Suprapubic skin (tissue), 4 donors: Measurements from ENCODE around the gene CLDN20. TPM values are rescaled to one million over a fixed set of nuclear protein-coding genes. Genes with fewer than 3 reads are reported as not detected.

Experiments used
- DNase-seq, 2 donors: peaks; one replicate each; pipeline ENCODE4 v3.0.0-alpha.2; 2019; ENCODE audit warnings: low spot score in 2 of 2
- H3K27ac ChIP-seq: fragments of 200-600 bp; sonication (generic); one replicate; pipeline ENCODE4 v1.5.1; 2019
- H3K27me3 ChIP-seq: fragments of 200-600 bp; sonication (generic); one replicate; pipeline ENCODE4 v1.5.1; 2019
- H3K36me3 ChIP-seq: fragments of 200-600 bp; sonication (generic); one replicate; pipeline ENCODE4 v1.5.1; 2019
- H3K4me1 ChIP-seq: fragments of 200-600 bp; sonication (generic); one replicate; pipeline ENCODE4 v1.5.1; 2019
- H3K4me3 ChIP-seq: fragments of 200-600 bp; sonication (generic); one replicate; pipeline ENCODE4 v1.5.1; 2019; ENCODE audit warnings: mild to moderate bottlenecking
- H3K9me3 ChIP-seq: fragments of 200-600 bp; sonication (generic); one replicate; pipeline ENCODE4 v1.5.1; 2019
- EP300 ChIP-seq: sonication (generic); formaldehyde crosslinking; IDR thresholded peaks from one replicate; pipeline ENCODE4 v1.6.1; 2017; ENCODE audit warnings: antibody characterized with exemption
- POLR2A ChIP-seq, 2 donors: fragments of 450-650 bp; IDR thresholded peaks; one replicate each; pipeline ENCODE4 v1.6.1; 2017; ENCODE audit warnings: antibody characterized with exemption in 2 of 2, mild to moderate bottlenecking in 2 of 2, moderate library complexity in 2 of 2
- POLR2AphosphoS5 ChIP-seq, 3 donors: sonication (generic); formaldehyde crosslinking; IDR thresholded peaks; one replicate each; pipeline ENCODE4 v1.6.1; 2017; ENCODE audit warnings: antibody characterized with exemption in 3 of 3
- WGBS: methylation state at CpG from one replicate; pipeline ENCODE4 v1.1.5; 2018; 5-methylcytosine and 5-hydroxymethylcytosine counted together
- total RNA-seq, 4 donors: library from RNA; depleted of rRNA; stranded (reverse); fragments of >200 nt; gene quantifications; one replicate each; pipeline ENCODE4 v1.1.0, GENCODE V29; 2016
- TF ChIP-seq, protein P1 (sequence below), 2 donors: fragments of 200-600 bp in 1 of 2; fragments of 450-650 bp in 1 of 2; sonication (generic) in 1 of 2; IDR thresholded peaks; one replicate each; pipeline ENCODE4 v1.5.1; 2016 to 2019; ENCODE audit warnings: antibody characterized with exemption in 2 of 2, mild to moderate bottlenecking in 1 of 2, moderate library complexity in 1 of 2

CLDN20 gene
- total RNA-seq, 4 donors from 2014 or later, result not detected

DNA sequence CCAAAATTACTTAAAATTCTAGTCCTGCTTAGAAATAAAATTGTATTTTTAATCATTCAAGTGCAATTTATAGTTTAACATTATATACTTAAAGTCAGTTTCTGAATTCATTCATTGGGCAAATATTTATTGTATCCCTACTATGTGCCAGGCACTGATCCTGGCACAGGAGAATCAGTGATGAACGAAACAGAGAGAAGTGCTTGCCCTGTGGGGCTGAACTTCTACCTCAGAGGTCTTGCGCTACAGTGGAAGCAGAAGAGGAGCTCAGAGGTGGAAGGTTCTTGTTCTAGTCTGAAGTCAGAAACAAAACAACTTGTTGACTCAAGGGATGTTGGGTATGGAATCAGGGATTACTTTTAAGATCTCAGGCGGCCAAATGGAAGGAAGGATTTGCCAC is 6.0 kb downstream of the CLDN20 start:
- no peak for DNase-seq
- TF ChIP-seq POLR2A (IDR thresholded peaks at IDR 0.05) (no peak), EP300 (no peak), POLR2AphosphoS5 (IDR thresholded peaks at IDR 0.05) (no peak)
- TF ChIP-seq, protein P1, sequence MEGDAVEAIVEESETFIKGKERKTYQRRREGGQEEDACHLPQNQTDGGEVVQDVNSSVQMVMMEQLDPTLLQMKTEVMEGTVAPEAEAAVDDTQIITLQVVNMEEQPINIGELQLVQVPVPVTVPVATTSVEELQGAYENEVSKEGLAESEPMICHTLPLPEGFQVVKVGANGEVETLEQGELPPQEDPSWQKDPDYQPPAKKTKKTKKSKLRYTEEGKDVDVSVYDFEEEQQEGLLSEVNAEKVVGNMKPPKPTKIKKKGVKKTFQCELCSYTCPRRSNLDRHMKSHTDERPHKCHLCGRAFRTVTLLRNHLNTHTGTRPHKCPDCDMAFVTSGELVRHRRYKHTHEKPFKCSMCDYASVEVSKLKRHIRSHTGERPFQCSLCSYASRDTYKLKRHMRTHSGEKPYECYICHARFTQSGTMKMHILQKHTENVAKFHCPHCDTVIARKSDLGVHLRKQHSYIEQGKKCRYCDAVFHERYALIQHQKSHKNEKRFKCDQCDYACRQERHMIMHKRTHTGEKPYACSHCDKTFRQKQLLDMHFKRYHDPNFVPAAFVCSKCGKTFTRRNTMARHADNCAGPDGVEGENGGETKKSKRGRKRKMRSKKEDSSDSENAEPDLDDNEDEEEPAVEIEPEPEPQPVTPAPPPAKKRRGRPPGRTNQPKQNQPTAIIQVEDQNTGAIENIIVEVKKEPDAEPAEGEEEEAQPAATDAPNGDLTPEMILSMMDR (IDR thresholded peaks at IDR 0.05), result no peak
- WGBS, result 76% methylated on average over 3 of the region's 3 CpGs
- Histone ChIP-seq H3K27ac (no peak overlapping the region), H3K36me3 (no peaks in the 10 kb centered on the region), H3K4me3 (no peak overlapping the region), H3K27me3 (no peaks in the 10 kb centered on the region), H3K4me1 (peaks cover 33% of the 10 kb centered on the region), H3K9me3 (no peaks in the 10 kb centered on the region)

DNA sequence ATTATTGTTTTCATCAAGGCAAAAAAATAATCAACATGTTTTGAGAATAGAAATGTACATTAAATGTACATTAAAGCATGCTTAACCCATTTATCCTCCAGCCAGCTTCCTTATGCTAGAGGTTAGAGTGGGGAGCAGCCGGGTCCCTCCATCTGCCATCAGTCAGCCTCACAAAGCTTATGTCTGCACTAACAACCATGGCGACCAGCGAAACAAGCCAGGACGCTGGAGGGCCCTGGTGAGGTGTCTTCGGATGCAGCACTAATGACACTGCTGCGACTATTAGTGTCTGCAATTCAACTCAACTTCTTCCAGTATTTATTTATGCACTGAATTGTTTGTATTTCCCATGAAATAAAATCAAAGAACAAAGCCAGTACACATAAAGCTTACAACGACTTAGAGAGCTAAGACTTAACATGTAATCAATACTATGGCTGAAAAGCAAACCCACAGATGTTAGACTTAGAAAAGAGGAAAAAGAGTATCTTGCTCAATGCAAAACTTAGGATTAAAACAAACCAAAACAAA is 6.8 kb downstream of the CLDN20 start:
- Histone ChIP-seq H3K27me3 (no peaks in the 10 kb centered on the region), H3K27ac (no peak overlapping the region), H3K4me1 (peaks cover 33% of the 10 kb centered on the region), H3K4me3 (no peak overlapping the region), H3K9me3 (no peaks in the 10 kb centered on the region), H3K36me3 (no peaks in the 10 kb centered on the region)
- 94% methylated on average over 7 of the region's 7 CpGs for WGBS
- DNase-seq, result no peak
- TF ChIP-seq POLR2AphosphoS5 (IDR thresholded peaks at IDR 0.05), result no peak
- no peak for TF ChIP-seq POLR2A (IDR thresholded peaks at IDR 0.05)
- no peak for TF ChIP-seq EP300
- TF ChIP-seq, protein P1 (IDR thresholded peaks at IDR 0.05), result no peak

DNA sequence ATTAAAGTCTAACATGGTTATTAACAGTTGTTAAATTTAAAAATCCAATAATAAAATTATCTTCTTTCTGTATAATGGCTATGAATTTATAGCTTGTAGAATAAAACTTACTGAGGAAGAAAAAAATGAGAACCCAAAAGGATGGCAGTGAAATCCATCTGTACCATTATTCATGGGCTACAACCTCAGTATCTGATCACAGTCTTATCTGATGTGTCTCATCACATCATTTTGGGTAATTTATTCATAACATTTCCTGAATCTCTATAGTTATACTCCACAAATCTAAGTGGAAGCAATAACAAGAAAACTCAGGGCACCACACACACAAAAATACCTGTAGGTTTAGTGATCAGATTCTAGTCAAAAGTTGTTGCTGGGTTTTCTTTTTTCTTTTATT is 7.3 kb downstream of the CLDN20 start:
- Histone ChIP-seq H3K4me3 (no peak overlapping the region), H3K36me3 (no peaks in the 10 kb centered on the region), H3K27ac (no peak overlapping the region), H3K9me3 (no peaks in the 10 kb centered on the region), H3K4me1 (peaks cover 37% of the 10 kb centered on the region), H3K27me3 (no peaks in the 10 kb centered on the region)
- TF ChIP-seq POLR2A (IDR thresholded peaks at IDR 0.05), result no peak
- TF ChIP-seq EP300, result no peak
- no peak for TF ChIP-seq POLR2AphosphoS5 (IDR thresholded peaks at IDR 0.05)
- TF ChIP-seq, protein P1 (IDR thresholded peaks at IDR 0.05), result no peak
- no peak for DNase-seq

DNA sequence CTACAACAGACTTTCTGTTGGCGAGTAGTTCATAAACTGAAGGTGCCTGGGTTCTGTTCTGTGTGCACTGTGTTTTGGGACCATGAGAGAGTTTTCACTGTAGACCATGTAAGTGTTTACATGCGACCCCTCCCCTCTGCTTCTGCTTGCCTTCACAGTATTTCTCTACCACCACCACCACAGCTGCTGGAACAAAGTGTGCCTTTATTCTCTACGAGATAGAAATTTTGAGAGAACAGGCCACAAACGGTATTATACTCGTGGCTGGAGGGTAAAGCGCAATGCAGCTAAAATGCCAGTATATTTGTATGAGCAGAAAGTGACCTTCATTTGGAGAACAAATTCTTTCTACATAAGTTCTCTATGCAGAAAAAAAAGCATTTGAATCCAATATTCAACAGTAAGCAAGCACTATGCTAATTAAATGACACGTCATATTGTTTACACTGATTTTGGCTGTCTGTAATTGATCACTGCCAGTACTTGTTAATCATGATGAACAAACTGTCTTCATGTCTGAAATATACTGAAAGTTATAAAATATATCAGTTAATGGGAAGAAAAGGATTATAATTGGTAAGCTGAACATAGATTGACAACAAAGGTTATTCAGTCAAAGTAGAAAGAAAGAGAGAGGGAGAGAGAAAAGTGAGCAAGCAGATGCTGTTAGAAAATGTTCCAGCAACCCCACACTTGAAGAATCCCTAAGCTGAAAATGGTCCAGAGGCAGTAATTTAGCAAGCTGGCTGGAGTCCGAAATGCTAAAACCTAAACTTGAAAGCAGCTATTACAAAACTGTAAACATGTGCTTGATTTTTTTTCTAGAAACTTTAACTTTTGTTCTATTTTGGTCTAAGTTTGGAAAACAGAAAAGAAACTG is 8.8 kb downstream of the CLDN20 start:
- Histone ChIP-seq H3K4me3 (no peak overlapping the region), H3K27me3 (no peaks in the 10 kb centered on the region), H3K4me1 (peaks cover 42% of the 10 kb centered on the region), H3K27ac (peak overlapping the region; percentile 73), H3K9me3 (no peaks in the 10 kb centered on the region), H3K36me3 (no peaks in the 10 kb centered on the region)
- TF ChIP-seq POLR2AphosphoS5 (IDR thresholded peaks at IDR 0.05), result no peak
- TF ChIP-seq, protein P1 (IDR thresholded peaks at IDR 0.05), result no peak
- no peak for TF ChIP-seq EP300
- no peak for TF ChIP-seq POLR2A (IDR thresholded peaks at IDR 0.05)
- DNase-seq, result no peak
- 43% methylated on average over 8 of the region's 8 CpGs for WGBS

DNA sequence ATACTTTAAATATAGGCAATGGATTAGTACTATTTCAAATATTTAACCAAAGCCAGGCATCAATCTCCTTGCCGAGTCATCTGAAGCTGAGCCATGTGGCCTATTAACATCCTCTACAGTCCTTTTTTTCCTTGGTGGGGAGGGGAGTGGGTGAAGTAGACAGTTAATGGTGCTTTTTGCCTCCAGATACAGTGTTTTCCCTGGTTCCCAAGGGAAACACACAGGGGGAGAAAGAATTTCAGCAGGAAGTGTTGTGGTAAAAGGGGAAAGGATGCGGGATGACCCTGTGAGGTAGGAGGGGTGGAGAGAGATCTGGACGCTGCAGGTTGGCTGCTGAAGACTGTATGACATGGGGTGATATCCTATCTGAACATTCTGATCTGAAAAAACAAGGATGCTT is 9.6 kb downstream of the CLDN20 start:
- DNase-seq, result no peak
- no peak for TF ChIP-seq POLR2A (IDR thresholded peaks at IDR 0.05)
- no peak for TF ChIP-seq POLR2AphosphoS5 (IDR thresholded peaks at IDR 0.05)
- no peak for TF ChIP-seq EP300
- TF ChIP-seq, protein P1 (IDR thresholded peaks at IDR 0.05), result no peak
- Histone ChIP-seq H3K36me3 (no peaks in the 10 kb centered on the region), H3K9me3 (no peaks in the 10 kb centered on the region), H3K27ac (peak overlapping the region; percentile 73), H3K4me1 (peaks cover 45% of the 10 kb centered on the region), H3K27me3 (no peaks in the 10 kb centered on the region), H3K4me3 (no peak overlapping the region)
- WGBS, result 45% methylated on average over 3 of the region's 3 CpGs
